ENCODE measurements around the gene HDAC11.

HDAC11 gene

DNA sequence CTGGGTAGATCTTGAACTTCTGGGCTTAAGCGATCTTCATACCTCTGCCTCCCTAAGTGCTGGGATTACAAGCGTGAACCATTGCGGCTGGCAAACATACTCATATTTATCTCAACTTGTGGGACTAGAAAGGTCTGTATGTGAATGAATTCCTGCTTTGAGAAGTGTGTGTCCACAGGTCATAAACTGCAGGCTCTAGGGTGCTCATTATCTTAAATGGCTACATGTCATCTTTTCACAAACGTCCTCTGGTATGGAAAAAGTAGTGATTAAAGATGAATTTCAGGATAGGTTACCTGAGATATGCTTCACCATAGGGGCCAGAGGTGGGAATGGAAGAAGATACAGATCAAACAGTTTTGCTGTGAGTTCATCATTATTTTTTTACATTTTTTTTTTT, 7.8 kb upstream of the HDAC11 start:
- TF ChIP-seq, protein P1, sequence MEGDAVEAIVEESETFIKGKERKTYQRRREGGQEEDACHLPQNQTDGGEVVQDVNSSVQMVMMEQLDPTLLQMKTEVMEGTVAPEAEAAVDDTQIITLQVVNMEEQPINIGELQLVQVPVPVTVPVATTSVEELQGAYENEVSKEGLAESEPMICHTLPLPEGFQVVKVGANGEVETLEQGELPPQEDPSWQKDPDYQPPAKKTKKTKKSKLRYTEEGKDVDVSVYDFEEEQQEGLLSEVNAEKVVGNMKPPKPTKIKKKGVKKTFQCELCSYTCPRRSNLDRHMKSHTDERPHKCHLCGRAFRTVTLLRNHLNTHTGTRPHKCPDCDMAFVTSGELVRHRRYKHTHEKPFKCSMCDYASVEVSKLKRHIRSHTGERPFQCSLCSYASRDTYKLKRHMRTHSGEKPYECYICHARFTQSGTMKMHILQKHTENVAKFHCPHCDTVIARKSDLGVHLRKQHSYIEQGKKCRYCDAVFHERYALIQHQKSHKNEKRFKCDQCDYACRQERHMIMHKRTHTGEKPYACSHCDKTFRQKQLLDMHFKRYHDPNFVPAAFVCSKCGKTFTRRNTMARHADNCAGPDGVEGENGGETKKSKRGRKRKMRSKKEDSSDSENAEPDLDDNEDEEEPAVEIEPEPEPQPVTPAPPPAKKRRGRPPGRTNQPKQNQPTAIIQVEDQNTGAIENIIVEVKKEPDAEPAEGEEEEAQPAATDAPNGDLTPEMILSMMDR (IDR thresholded peaks at IDR 0.05; ENCODE audit: insufficient read depth, low read depth, low read length, missing control alignments): no peak
- no peak for DNase-seq (ENCODE audit: low read depth)
- no peak overlapping the region for H3K4me3 ChIP-seq (ENCODE audit: low read length)

DNA sequence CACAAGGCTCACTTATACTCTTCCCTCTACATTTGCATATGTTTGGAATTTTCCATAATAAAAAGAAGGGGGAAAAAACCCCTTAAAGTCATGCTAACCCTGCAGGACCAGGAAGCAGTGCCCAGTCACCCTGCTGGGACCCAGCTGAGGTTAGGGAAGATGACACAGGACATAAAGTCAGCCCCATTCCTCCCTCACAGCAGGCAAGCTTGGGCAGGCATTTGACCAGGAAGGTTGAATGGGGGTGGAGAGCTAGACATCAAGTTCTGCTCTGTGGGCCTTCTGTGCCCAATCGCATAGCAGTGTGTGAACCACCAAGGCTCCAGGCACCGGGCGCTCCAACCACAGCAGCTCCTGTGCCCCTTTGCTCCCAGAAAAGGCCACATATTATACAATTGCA, 7.1 kb upstream of the HDAC11 start:
- DNase-seq (ENCODE audit: low read depth): peak; percentile 50
- H3K4me3 ChIP-seq (ENCODE audit: low read length): no peak overlapping the region
- TF ChIP-seq, protein P1 (IDR thresholded peaks at IDR 0.05; ENCODE audit: insufficient read depth, low read depth, low read length, missing control alignments): no peak

DNA sequence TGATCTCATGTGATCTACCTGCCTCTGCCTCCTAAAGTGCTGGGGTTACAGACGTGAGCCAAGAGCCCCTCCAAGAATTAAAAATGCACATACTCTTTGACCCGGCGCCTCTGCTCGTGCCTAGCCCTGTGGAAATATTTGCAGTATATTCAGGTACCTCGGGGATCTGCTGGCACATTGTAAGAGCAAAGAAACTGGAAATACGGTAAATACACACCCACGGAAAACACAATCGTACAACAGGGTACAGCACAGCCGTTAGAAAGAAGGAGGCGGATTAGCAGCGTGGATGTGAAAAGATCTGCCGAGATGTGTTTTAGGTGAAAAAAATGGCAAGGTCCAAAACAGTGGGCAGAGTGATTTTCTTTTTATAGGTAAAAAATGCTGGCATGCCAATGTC, 6.1 kb upstream of the HDAC11 start:
- TF ChIP-seq, protein P1 (IDR thresholded peaks at IDR 0.05; ENCODE audit: insufficient read depth, low read depth, low read length, missing control alignments): no peak
- H3K4me3 ChIP-seq (ENCODE audit: low read length): no peak overlapping the region
- no peak for DNase-seq (ENCODE audit: low read depth)

DNA sequence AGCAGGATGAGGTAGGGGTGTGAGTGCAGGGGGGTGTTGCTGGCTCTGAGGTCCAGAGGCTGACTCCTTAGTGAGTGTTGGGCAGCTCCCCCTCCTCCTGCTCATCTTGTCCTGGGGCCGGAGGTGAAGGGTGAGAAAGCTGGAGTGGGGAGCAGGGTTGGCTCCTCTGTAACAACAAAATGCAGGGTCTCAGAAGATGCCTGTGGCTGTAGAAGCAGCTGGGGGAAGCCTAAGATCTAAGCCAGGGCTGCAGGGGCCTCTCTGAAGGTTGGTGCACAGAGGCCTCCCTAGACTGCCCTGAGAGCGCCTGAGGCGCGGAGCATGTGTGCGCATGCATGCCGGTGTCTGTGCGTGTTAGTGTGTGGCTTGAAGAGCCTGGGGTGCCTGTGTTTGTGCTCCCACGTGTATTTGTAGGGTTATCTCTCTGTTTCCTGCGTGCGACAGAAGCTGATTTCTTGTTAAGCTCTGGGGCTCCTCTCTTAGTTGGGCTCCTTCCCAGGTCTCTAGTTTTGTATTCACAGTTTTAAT, 5.3 kb upstream of the HDAC11 start:
- peak; percentile 34 for DNase-seq (ENCODE audit: low read depth)
- TF ChIP-seq, protein P1 (IDR thresholded peaks at IDR 0.05; ENCODE audit: insufficient read depth, low read depth, low read length, missing control alignments): no peak

DNA sequence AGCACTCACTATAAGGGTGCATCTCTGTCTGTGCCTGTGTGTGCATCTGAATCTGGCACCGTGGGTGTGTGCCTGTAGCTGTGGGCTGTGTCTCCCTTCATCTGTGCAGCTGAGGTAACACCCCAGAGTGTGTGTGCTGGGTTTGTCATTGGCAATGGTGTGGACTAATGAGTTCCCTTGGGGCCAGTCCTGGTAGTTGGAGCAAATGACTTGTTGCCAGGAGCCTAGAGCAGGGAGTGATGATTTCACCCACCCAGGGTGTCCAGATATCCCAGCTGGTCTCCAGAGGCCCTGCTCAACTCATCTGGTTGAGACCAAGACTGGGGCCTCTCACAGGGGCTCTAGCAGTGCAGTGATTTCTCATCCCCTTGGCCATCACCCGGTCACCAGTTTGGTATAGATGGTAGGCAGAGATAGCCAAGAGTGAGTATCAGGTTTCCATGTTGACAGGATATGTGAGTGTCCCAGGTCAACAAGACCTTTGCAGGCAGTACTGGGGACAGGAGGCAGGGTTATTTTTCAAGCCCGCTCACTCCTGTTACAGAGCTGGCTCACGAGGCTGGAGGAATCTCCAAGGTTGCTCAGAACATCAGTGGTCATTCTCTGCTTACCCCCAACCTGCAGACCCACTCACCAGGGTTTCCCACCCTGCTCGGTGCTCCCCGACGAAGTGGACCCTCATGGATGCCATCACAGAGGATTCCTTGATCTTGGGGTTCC, 4.1 kb upstream of the HDAC11 start:
- TF ChIP-seq, protein P1 (IDR thresholded peaks at IDR 0.05; ENCODE audit: insufficient read depth, low read depth, low read length, missing control alignments): no peak
- no peak overlapping the region for H3K4me3 ChIP-seq (ENCODE audit: low read length)
- no peak for DNase-seq (ENCODE audit: low read depth)

More for the DNA sequence above, 5.3 kb upstream of the HDAC11 start:
- no peak overlapping the region for H3K4me3 ChIP-seq (ENCODE audit: low read length)

DNA sequence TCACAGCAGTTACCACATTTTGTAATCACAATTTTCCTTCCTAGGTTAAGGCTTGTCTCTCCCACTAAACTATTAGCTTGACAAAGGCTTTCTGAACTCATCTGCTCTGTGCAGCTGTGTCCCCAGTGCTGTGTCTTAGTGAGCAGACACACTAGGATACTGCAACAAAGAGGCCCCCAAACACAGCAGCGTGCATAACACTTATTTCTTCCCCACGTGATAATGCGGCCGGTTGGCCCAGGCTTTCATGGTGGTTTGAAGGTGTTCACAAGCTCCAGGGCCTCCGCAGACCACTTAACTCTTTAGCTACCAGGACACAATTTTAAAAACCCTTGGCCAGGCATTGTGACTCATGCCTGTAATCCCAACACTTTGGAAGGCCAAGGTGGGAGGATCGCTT, 2.2 kb upstream of the HDAC11 start:
- TF ChIP-seq, protein P1 (IDR thresholded peaks at IDR 0.05; ENCODE audit: insufficient read depth, low read depth, low read length, missing control alignments): no peak
- DNase-seq (ENCODE audit: low read depth): no peak
- H3K4me3 ChIP-seq (ENCODE audit: low read length): no peak overlapping the region

DNA sequence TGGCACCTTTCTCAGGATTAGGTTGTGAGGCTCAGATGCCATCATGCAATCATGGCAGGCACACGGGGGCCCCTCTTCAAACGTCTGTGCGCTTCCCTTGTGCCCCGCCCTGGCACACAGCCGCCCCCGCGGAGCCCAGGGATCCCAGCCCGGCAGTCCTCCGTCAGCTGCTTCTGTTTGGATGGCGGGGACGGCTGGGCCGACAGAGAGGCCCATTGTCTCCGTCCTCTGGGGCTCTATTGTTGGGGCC, 849 bp upstream of the HDAC11 start:
- DNase-seq (ENCODE audit: low read depth): peak; percentile 37
- peak overlapping the region; percentile 68 for H3K4me3 ChIP-seq (ENCODE audit: low read length)
- TF ChIP-seq, protein P1 (IDR thresholded peaks at IDR 0.05; ENCODE audit: insufficient read depth, low read depth, low read length, missing control alignments): no peak

Measured in epithelial cell of esophagus (primary cell).